Stimulated activated CD4-positive, alpha-beta T cell treated with anti-CD3 and anti-CD28 coated beads, Interleukin-4, amount 100 ng/mL, for 48 hours (primary cell): ENCODE measurements around the gene FAM117A.
"Not testable (repeated sequence)": the region's sequence is repeated elsewhere in the genome, so short reads cannot be mapped to it uniquely, and the experiment has no call there.

Source experiments
- DNase-seq, 2 donors: peaks; one replicate each; pipeline ENCODE4 v3.0.0-alpha.2; 2020; ENCODE audit warnings: low read depth in 2 of 2

Gene FAM117A

GRCh38 chr17:49762151-49762941 lies 1.6 kb downstream of the FAM117A start:
- no peak for DNase-seq

DNA sequence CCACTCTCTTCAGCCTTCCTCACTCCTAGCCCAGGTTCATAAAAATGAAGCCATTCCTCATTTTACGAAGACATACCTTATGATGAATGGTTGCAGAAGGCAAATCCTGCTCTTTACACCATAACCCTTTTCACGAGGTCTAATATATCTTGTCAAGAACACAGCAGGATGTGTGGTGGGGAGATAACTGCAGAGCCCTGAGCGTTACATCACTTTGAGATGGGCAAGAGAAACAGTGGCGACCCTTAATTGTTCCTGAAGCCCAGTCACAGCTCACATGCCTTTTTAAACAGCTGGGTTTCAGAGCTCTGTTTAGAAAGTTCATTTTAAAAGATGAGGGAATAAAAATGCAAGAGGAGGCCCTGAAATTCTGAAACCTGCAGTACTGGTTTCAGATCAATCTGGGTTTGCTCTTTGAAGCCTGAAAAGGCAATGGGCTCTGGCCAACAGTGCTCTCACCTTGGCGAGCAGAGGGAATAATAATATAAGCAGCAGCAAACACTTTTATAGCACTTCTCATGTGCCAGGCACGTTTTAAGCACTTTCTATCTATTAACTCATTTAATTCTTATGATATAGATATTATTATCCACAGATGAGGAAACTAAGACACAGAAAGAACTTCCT lies 2.9 kb downstream of the FAM117A start:
- no peak for DNase-seq

- DNase-seq: no peak
These were observed 3.6 kb downstream of the FAM117A start for GRCh38 chr17:49760296-49760695.

- DNase-seq: no peak
These were observed 4.7 kb downstream of the FAM117A start for GRCh38 chr17:49759203-49759602.

- not testable (repeated sequence) for DNase-seq
These were observed 5.4 kb downstream of the FAM117A start for GRCh38 chr17:49758464-49759010.

GRCh38 chr17:49757151-49757777 lies 6.7 kb downstream of the FAM117A start:
- no peak for DNase-seq

DNA sequence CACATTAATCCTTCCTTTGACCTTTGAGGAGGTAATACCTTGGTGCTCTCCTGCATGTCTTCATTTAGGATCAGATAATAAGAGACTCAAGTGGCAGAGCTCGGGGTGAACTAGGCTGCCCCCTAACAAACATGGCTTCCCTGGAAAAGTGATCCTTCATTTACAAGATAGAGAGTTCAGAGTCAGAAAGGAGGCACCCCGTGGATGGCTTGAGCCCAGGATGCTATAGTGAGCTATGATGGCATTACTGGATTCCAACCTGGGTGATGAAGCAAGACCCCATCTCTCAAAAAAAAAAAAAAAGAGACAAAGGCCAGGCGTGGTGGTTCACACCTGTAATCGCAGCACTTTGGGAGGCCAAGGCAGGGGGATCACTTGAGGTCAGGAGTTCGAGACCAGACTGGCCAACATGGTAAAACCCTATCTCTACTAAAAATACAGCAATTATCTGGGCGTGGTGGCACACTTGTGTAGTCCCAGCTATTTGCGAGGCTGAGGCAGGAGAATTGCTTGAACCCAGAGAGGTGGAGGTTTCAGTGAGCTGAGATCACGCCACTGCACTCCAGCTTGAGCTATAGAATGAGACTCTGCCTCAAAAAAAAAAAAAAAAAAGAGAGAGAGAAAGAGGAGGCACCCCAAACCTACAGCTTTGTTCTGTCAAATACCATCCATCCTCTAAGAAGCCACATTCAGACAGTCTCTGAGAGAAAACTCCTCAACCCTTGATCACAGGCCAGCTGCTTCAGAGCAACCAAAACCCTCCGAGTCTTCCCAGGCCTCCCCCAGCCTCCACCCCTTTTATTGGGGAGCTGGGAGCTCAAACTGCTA lies 7.4 kb downstream of the FAM117A start:
- DNase-seq: no peak

GRCh38 chr17:49755663-49756283 lies 8.2 kb downstream of the FAM117A start:
- DNase-seq: no peak

GRCh38 chr17:49753959-49754391 lies 10.0 kb downstream of the FAM117A start:
- no peak for DNase-seq

DNA sequence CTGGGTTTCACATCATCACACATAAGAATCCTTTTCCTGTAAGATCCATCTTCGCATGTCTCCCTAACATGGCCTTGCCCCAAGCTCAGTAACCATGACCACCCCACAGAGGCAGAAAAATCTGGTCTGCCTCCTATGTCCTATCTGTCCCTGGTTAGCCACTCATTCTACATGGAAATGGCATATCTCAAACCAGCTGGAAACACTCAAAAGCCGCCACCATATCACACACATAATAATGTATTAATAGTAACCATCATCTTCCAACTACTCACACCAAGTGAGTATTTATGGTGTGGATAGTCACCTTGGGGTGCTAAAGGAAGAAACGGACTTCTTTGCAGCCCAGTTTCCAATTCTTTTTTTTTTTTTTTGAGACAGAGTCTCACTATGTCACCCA lies 11.4 kb downstream of the FAM117A start:
- DNase-seq: no peak

GRCh38 chr17:49749730-49750129 lies 14.2 kb downstream of the FAM117A start:
- no peak for DNase-seq

GRCh38 chr17:49748791-49749190 lies 15.1 kb downstream of the FAM117A start:
- DNase-seq: peak in 1 of 2 donors; percentile 47

- DNase-seq: no peak
These were observed 15.7 kb downstream of the FAM117A start for GRCh38 chr17:49748223-49748622.

- DNase-seq: no peak
These were observed 16.3 kb downstream of the FAM117A start for GRCh38 chr17:49747632-49748031.

DNA sequence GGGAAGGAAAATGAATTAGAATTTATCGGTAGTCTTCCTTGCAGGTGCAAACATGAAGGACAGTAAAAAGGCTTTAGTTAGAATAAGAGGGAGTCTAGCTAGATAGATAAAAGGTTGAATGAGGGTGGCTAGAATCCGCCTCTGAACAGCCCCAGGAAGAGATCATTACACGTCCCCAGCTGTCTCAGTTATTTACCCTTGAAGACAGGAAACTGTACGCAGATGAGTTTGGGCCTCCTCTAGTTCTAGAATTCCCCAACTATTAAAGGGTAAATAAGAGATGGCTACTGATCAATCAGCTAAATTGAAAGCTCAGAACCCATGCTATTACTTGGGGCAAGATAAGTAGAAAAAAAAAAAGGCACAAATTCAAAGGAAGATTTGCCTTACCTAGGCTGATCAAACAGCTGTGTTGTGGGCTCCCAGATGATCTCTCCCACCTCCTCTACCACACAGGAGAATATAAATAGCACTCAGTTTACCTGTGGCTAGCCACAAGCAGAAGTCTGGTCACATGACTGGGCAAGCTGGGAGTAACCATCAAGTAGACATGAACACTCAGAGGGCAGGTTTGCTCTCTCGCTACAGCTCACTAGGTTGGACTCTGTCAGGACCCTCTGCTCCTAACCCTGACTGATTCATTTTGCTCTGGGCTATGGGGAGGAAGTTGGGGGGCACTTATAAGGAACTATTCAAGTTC lies 17.0 kb downstream of the FAM117A start:
- no peak for DNase-seq

- no peak for DNase-seq
These were observed 18.5 kb downstream of the FAM117A start for GRCh38 chr17:49745175-49746139.

DNA sequence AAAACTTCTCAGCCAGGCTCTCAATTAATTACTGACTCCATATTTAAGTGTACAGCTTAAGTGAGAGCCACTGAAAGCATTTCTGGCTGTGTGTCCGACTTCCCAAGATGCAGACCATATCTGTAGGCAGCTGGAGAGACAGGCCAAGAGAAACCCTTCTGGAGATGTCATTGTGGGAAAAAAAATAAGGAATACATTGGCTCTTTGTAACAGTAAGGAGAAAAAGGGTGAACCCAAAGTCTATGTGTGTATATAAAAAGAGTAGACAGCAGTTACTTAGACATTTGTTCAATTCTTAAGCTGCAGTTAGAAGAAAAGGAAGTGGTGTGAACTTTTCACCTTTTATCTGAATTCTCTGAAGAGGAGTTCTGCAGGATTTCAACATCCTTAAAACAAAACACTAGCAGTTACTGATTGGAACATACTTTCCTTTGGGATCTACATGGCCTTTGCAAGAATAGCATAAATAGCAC lies 21.7 kb downstream of the FAM117A start:
- no peak for DNase-seq

DNA sequence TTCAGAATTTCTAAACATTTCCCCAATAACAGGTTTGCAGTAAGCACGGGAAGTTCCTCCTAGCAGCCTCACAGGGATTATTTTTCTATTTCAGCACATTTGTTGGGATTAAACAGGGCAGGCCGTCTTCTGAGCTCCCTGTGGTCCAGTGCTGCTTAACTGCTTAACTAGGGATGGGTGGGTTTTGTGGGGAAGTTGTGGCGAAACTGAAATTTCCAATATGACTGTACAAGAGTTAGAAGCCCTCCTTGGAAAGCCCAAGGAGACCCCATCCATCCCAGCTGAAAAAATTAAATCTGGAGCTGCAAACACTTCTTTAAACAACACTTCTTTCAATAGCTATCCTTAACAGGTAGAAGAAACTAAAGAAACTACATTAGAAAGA lies 22.2 kb downstream of the FAM117A start:
- no peak for DNase-seq

GRCh38 chr17:49741009-49741691 lies 22.8 kb downstream of the FAM117A start:
- DNase-seq: no peak
